Smooth muscle cell (in vitro differentiated cells): ENCODE measurements around the gene CPEB3. TPM values are rescaled to one million over a fixed set of nuclear protein-coding genes. Genes with fewer than 3 reads are reported as not detected.

ENCODE experiments used
- DNase-seq: peaks from one replicate; lab custom pipeline; 2025; ENCODE audit not compliant: unreplicated experiment; lab: John Stamatoyannopoulos, UW
- H2AFZ ChIP-seq: fragments of 200-600 bp; sonication (generic); 2 replicates; pipeline ENCODE4 v1.6.0; 2016; ENCODE audit warnings: antibody characterized with exemption, low read depth, mild to moderate bottlenecking
- H3F3A ChIP-seq: fragments of 200-600 bp; sonication (generic); 2 replicates; pipeline ENCODE4 v1.6.0; 2017; ENCODE audit warnings: antibody characterized with exemption, low read depth
- H3K27ac ChIP-seq: fragments of 200-600 bp; sonication (generic); 2 replicates; pipeline ENCODE4 v1.5.1; 2016; ENCODE audit warnings: low read depth, mild to moderate bottlenecking
- H3K27me3 ChIP-seq: fragments of 200-600 bp; sonication (generic); 2 replicates; pipeline ENCODE4 v1.6.1; 2016; ENCODE audit warnings: low read depth, mild to moderate bottlenecking
- H3K36me3 ChIP-seq: fragments of 200-600 bp; sonication (generic); 2 replicates; pipeline ENCODE4 v1.5.1; 2016; ENCODE audit warnings: low read depth
- H3K4me1 ChIP-seq: fragments of 200-600 bp; sonication (generic); 2 replicates; pipeline ENCODE4 v1.5.1; 2016; ENCODE audit warnings: low read depth
- H3K4me2 ChIP-seq: fragments of 200-600 bp; sonication (generic); 2 replicates; pipeline ENCODE4 v1.6.0; 2016; ENCODE audit warnings: mild to moderate bottlenecking
- H3K4me3 ChIP-seq: fragments of 200-600 bp; sonication (generic); 2 replicates; pipeline ENCODE4 v1.5.1; 2016; ENCODE audit warnings: mild to moderate bottlenecking
- H3K79me2 ChIP-seq: fragments of 200-600 bp; sonication (generic); 2 replicates; pipeline ENCODE4 v1.6.0; 2016; ENCODE audit warnings: low read depth, mild to moderate bottlenecking
- H3K9ac ChIP-seq: fragments of 200-600 bp; sonication (generic); 2 replicates; pipeline ENCODE4 v1.6.0; 2016; ENCODE audit warnings: low read depth
- H3K9me3 ChIP-seq: fragments of 200-600 bp; sonication (generic); replicated peaks from 2 replicates; pipeline ENCODE4 v1.5.1; 2016; ENCODE audit warnings: low read depth
- H4K20me1 ChIP-seq: fragments of 200-600 bp; sonication (generic); 2 replicates; pipeline ENCODE4 v1.6.0; 2016; ENCODE audit warnings: low read depth
- CTCF ChIP-seq: fragments of 200-600 bp; sonication (generic); IDR thresholded peaks from 2 replicates; pipeline ENCODE4 v1.5.1; 2017; ENCODE audit warnings: borderline replicate concordance, mild to moderate bottlenecking, antibody characterized with exemption; ENCODE audit not compliant: insufficient read depth, poor library complexity, severe bottlenecking
- WGBS: methylation state at CpG from one replicate; pipeline ENCODE4 v1.1.7; 2016; ENCODE audit warnings: low lambda C conversion rate; 5-methylcytosine and 5-hydroxymethylcytosine counted together
- polyA plus RNA-seq: library from polyadenylated mRNA; unstranded; fragments of >200 nt; fragmentation: Nextera tagmentation; extraction: Ambion mirVana; gene quantifications from 2 replicates; pipeline ENCODE4 v1.2.1, GENCODE V29; 2016
- total RNA-seq: library from RNA; depleted of rRNA; stranded (reverse); fragments of >200 nt; gene quantifications from 2 replicates; pipeline ENCODE4 v1.2.3, GENCODE V29; 2014

The CPEB3 gene
- total and polyA plus RNA-seq, 2 experiments from 2014 or later: 0.67 to 1.1 TPM

- 64% methylated on average over 8 of the region's 8 CpGs for WGBS
- DNase-seq: no peak
- H3K36me3 ChIP-seq: no peaks in the 10 kb centered on the region
- no peak overlapping the region for H3K27ac ChIP-seq
- H3K9me3 ChIP-seq: no peaks in the 10 kb centered on the region
- peaks cover 6% of the 10 kb centered on the region for H3F3A ChIP-seq
- no peaks in the 10 kb centered on the region for H3K79me2 ChIP-seq
- peak overlapping the region; percentile 68 for H3K4me3 ChIP-seq
- no peak for TF ChIP-seq CTCF
- H3K4me2 ChIP-seq: peak overlapping the region; percentile 92
- H2AFZ ChIP-seq: peak overlapping the region; percentile 51
- H3K27me3 ChIP-seq: peaks cover 13% of the 10 kb centered on the region
- H3K4me1 ChIP-seq: peaks cover 19% of the 10 kb centered on the region
- H3K9ac ChIP-seq: no peak overlapping the region
- H4K20me1 ChIP-seq: no peaks in the 10 kb centered on the region
Observed at GRCh38 chr10:92238586-92239098, 52.2 kb downstream of the CPEB3 start.

GRCh38 chr10:92238054-92238585 lies 52.8 kb downstream of the CPEB3 start:
- Histone ChIP-seq H3K9ac (no peak overlapping the region), H3K27ac (no peak overlapping the region), H4K20me1 (no peaks in the 10 kb centered on the region), H3K27me3 (peaks cover 13% of the 10 kb centered on the region), H3F3A (peaks cover 6% of the 10 kb centered on the region), H3K4me2 (peak overlapping the region; percentile 92), H3K79me2 (no peaks in the 10 kb centered on the region), H3K4me3 (peak overlapping the region; percentile 68), H2AFZ (no peak overlapping the region), H3K4me1 (peaks cover 17% of the 10 kb centered on the region), H3K9me3 (no peaks in the 10 kb centered on the region), H3K36me3 (no peaks in the 10 kb centered on the region)
- no peak for TF ChIP-seq CTCF
- no peak for DNase-seq
- WGBS: 98% methylated on average over 3 of the region's 3 CpGs

- Histone ChIP-seq H2AFZ (no peak overlapping the region), H3K4me1 (no peaks in the 10 kb centered on the region), H3K4me3 (no peak overlapping the region), H3F3A (no peaks in the 10 kb centered on the region), H3K27me3 (no peaks in the 10 kb centered on the region), H3K9ac (no peak overlapping the region), H3K36me3 (no peaks in the 10 kb centered on the region), H3K4me2 (no peak overlapping the region), H4K20me1 (no peaks in the 10 kb centered on the region), H3K27ac (no peak overlapping the region), H3K79me2 (no peaks in the 10 kb centered on the region), H3K9me3 (no peaks in the 10 kb centered on the region)
- no peak for DNase-seq
- TF ChIP-seq CTCF: no peak
- WGBS: 83% methylated on average over 1 of the region's 1 CpG
Observed at GRCh38 chr10:92231196-92231595, 59.7 kb downstream of the CPEB3 start.
